Measurements from ENCODE around the gene MPHOSPH9. TPM values are rescaled to one million over a fixed set of nuclear protein-coding genes. Genes with fewer than 3 reads are reported as not detected.

MPHOSPH9 gene
- total and polyA plus RNA-seq, 2 of the 13 experiments (the other 11 are each of a cell fraction or from before 2014, with no cell fraction given): 20.3 to 63.4 TPM

DNA sequence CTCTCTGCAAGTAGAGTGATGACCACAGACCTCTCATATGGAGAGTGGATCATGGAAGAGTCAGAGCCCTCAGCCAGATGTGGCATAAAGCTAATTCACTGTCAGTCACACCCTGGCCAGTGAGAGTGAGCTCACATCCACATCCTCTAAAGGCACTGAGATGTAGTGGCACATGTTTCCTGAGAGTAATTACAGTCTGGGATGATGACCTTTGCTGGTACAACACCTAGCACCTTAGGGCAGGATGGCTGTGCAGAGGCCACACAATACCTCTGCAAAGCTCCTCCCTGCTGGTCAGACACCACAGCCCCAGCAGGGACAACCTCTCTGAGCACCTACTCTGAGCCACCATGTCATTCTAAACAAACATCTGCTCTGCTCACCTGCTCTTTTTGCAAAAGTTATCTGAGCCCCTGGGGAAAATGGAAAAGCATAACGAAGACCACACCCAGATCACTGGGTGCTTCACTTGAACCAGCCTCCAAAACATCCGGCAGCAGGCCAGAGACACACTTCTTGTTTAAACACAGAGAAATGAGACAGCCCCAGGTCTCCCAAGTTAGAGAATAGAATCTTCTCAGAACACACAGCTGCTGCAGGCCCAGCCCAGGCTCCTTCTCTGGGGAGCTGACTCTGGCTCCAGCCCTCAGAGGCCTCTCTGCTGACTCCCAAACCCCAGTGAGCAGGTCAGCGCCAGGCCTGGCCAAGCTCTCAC, 112.3 kb downstream of the MPHOSPH9 start:
- DNase-seq (ENCODE audit: low spot score) (no peak), FAIRE-seq (no peak), ATAC-seq (no peak)
- peak; percentile 71 for TF ChIP-seq ZNF768 (CRISPR knock-in tag; IDR thresholded peaks at IDR 0.05)
- TF ChIP-seq, protein P1, sequence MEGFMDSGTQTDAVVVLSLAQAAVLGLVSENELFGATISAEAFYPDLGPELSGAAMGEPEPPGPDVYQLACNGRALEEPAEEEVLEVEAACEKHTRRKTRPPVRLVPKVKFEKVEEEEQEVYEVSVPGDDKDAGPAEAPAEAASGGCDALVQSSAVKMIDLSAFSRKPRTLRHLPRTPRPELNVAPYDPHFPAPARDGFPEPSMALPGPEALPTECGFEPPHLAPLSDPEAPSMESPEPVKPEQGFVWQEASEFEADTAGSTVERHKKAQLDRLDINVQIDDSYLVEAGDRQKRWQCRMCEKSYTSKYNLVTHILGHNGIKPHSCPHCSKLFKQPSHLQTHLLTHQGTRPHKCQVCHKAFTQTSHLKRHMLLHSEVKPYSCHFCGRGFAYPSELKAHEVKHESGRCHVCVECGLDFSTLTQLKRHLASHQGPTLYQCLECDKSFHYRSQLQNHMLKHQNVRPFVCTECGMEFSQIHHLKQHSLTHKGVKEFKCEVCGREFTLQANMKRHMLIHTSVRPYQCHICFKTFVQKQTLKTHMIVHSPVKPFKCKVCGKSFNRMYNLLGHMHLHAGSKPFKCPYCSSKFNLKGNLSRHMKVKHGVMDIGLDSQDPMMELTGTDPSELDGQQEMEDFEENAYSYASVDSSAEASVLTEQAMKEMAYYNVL (CRISPR knock-in tag; IDR thresholded peaks at IDR 0.05; ENCODE audit: borderline replicate concordance): no peak
- in situ Hi-C loops (cut with HindIII; ENCODE audit: extremely low pct_ligation_motif_present, low pct_unique_long_range_greater_than_20kb) (no loop called here), intact Hi-C loops (cut with micrococcal nuclease; ENCODE audit: unreplicated experiment) (no loop called here)
- Histone ChIP-seq H4K20me1 (ENCODE audit: insufficient read depth, low read length) (no peaks in the 10 kb centered on the region), H3K27me3 (ENCODE audit: control insufficient read depth in 1 of 2, insufficient read depth in 2 of 2, low read length in 2 of 2) (no peaks in the 10 kb centered on the region), H2AFZ (ENCODE audit: low read length) (no peak overlapping the region), H3K9me3 (ENCODE audit: low read length) (no peaks in the 10 kb centered on the region), H3K4me2 (ENCODE audit: low read depth, low read length) (no peak overlapping the region), H3K79me2 (ENCODE audit: insufficient read depth, low read length) (no peaks in the 10 kb centered on the region), H3K4me3 (replicated peaks in 1 of 3; ENCODE audit: insufficient read depth in 1 of 3, low read depth in 2 of 3, low read length in 3 of 3) (no peak overlapping the region), H3K36me3 (replicated peaks in 1 of 2; ENCODE audit: control insufficient read depth in 1 of 2, insufficient read depth in 2 of 2, low read length in 2 of 2) (no peaks in the 10 kb centered on the region; a peak in 1 of 5 replicates), H3K9ac (ENCODE audit: insufficient read depth, low read depth, low read length) (no peak overlapping the region), H3K4me1 (ENCODE audit: insufficient read depth, low read length) (peaks cover 12% of the 10 kb centered on the region; the same call in 1 of the 2 replicates), H3K27ac (ENCODE audit: extremely low read length, insufficient read depth, low read length) (no peak overlapping the region)
- no TSS peak for BruUV-seq (replicated peaks)
- ChIA-PET CTCF (ENCODE audit: low intra/inter-chr PET ratio, low total read pairs) (no interaction called here), POLR2A (interaction anchor here (0.9 kb wide), 1 partner anchor 16 kb away, joined by 3 read pairs; no protein-coding TSS in a partner anchor)
- 100% methylated on average over 3 of the region's 3 CpGs for WGBS (ENCODE audit: low lambda C conversion rate)

DNA sequence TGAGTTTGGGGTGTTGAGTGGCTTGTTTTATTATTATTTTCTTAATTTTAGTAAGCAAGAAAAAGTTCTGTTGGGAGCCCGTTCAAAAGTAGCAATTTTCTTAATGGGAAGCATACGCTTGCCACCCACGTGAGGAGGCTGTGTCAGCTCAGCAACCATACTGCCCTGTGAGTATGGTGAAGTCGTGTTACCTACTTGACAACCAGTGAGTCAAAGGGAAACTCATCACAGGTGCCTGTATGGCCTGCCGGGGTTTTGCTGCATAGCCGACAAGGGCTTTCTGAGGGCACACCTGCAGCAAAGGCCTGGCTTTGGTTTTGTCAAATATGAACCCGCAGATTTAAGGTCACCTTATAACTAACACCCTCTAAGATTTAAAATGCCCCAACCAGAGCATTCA, 113.1 kb downstream of the MPHOSPH9 start:
- H2AFZ ChIP-seq (ENCODE audit: low read length): no peak overlapping the region
- no peaks in the 10 kb centered on the region for H3K27me3 ChIP-seq (ENCODE audit: control insufficient read depth in 1 of 2, insufficient read depth in 2 of 2, low read length in 2 of 2)
- no TSS peak for BruUV-seq (replicated peaks)
- H3K4me3 ChIP-seq (replicated peaks in 1 of 3; ENCODE audit: insufficient read depth in 1 of 3, low read depth in 2 of 3, low read length in 3 of 3): no peak overlapping the region
- POLR2A ChIA-PET: no interaction called here
- no peaks in the 10 kb centered on the region; a peak in 1 of 5 replicates for H3K36me3 ChIP-seq (replicated peaks in 1 of 2; ENCODE audit: control insufficient read depth in 1 of 2, insufficient read depth in 2 of 2, low read length in 2 of 2)
- DNase-seq (ENCODE audit: low spot score) (no peak), ATAC-seq (no peak), FAIRE-seq (no peak)
- intact Hi-C loops (cut with micrococcal nuclease; ENCODE audit: unreplicated experiment) (no loop called here), in situ Hi-C loops (cut with HindIII; ENCODE audit: extremely low pct_ligation_motif_present, low pct_unique_long_range_greater_than_20kb) (no loop called here)
- H3K79me2 ChIP-seq (ENCODE audit: insufficient read depth, low read length): no peaks in the 10 kb centered on the region
- H4K20me1 ChIP-seq (ENCODE audit: insufficient read depth, low read length): no peaks in the 10 kb centered on the region
- CTCF ChIA-PET (ENCODE audit: low intra/inter-chr PET ratio, low total read pairs): no interaction called here
- no peaks in the 10 kb centered on the region for H3K9me3 ChIP-seq (ENCODE audit: low read length)
- over 99% methylated on average over 7 of the region's 7 CpGs for WGBS (ENCODE audit: low lambda C conversion rate)
- H3K27ac ChIP-seq (ENCODE audit: extremely low read length, insufficient read depth, low read length): no peak overlapping the region
- H3K4me2 ChIP-seq (ENCODE audit: low read depth, low read length): no peak overlapping the region
- peaks cover 16% of the 10 kb centered on the region; the same call in 1 of the 2 replicates for H3K4me1 ChIP-seq (ENCODE audit: insufficient read depth, low read length)
- no peak overlapping the region for H3K9ac ChIP-seq (ENCODE audit: insufficient read depth, low read depth, low read length)
- TF ChIP-seq ZNF615 (CRISPR knock-in tag; IDR thresholded peaks at IDR 0.05; ENCODE audit: borderline replicate concordance): no peak
- no peak for TF ChIP-seq ZSCAN20 (CRISPR knock-in tag; IDR thresholded peaks at IDR 0.05; ENCODE audit: borderline replicate concordance)
- TF ChIP-seq, protein P2, sequence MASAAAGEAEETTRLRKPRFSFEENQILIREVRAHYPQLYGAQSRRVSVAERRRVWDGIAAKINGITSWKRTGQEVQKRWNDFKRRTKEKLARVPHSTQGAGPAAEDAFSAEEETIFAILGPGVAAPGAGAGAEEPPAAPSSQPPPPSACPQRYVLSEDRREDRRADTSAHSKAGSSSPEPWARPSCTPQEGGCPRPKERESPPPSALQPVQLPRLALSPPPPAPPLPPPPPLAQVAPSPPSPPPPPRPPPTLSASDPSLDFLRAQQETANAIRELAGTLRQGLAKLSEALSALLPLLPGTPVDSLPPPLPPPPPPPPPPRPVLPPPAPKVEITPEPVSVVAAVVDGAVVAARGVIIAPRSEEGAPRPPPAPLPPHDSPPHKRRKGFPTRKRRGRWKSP (CRISPR knock-in tag; IDR thresholded peaks at IDR 0.05): no peak
- no peak for TF ChIP-seq SMAD1 (CRISPR knock-in tag; IDR thresholded peaks at IDR 0.05; ENCODE audit: borderline replicate concordance, low read depth)
- no peak for TF ChIP-seq ZNF564 (CRISPR knock-in tag; IDR thresholded peaks at IDR 0.05)
- TF ChIP-seq, protein P3, sequence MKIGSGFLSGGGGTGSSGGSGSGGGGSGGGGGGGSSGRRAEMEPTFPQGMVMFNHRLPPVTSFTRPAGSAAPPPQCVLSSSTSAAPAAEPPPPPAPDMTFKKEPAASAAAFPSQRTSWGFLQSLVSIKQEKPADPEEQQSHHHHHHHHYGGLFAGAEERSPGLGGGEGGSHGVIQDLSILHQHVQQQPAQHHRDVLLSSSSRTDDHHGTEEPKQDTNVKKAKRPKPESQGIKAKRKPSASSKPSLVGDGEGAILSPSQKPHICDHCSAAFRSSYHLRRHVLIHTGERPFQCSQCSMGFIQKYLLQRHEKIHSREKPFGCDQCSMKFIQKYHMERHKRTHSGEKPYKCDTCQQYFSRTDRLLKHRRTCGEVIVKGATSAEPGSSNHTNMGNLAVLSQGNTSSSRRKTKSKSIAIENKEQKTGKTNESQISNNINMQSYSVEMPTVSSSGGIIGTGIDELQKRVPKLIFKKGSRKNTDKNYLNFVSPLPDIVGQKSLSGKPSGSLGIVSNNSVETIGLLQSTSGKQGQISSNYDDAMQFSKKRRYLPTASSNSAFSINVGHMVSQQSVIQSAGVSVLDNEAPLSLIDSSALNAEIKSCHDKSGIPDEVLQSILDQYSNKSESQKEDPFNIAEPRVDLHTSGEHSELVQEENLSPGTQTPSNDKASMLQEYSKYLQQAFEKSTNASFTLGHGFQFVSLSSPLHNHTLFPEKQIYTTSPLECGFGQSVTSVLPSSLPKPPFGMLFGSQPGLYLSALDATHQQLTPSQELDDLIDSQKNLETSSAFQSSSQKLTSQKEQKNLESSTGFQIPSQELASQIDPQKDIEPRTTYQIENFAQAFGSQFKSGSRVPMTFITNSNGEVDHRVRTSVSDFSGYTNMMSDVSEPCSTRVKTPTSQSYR (CRISPR knock-in tag; IDR thresholded peaks at IDR 0.05; ENCODE audit: borderline replicate concordance): no peak
- TF ChIP-seq, protein P4, sequence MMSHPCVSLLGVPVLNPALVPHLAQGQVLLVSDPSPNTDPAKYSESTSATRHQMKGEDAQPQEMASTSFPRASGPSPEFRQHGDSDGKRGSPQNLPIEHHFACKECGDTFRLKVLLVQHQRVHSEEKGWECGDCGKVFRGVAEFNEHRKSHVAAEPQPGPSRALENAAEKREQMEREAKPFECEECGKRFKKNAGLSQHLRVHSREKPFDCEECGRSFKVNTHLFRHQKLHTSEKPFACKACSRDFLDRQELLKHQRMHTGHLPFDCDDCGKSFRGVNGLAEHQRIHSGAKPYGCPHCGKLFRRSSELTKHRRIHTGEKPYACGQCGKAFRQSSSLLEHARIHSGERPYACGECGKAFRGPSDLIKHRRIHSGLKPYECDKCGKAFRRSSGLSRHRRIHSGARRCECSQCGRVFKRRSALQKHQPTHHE (CRISPR knock-in tag; IDR thresholded peaks at IDR 0.05; ENCODE audit: borderline replicate concordance): no peak
